ENCODE results near the gene PCNX2.
A peak's percentile ranks its signal among the peaks of the same experiment; 100 is the strongest.

Gene PCNX2

GRCh38 chr1:233055879-233056641 lies 239.5 kb downstream of the PCNX2 start:
- no peak for DNase-seq

GRCh38 chr1:233045588-233045987 lies 249.9 kb downstream of the PCNX2 start:
- no peak for DNase-seq

DNA sequence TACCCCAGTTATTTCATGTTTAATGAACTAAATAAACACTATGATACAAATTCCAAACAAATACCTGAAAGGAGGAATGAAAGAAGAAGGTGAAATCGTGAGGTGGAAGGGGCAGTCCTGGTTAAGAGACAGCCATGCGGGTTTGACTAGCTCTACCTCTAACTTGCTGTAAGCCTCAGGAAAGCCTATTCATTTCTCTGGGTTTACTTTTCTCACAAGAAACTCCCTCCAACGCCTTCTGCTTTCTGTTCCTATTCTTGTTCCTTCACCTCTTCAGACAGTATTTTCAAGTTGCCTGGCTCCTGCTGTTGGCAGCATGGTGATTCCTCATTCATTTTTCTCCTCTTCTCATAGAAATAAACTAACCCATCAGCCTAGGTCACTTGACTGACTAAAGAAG lies 252.7 kb downstream of the PCNX2 start:
- DNase-seq, result peak; percentile 43

DNA sequence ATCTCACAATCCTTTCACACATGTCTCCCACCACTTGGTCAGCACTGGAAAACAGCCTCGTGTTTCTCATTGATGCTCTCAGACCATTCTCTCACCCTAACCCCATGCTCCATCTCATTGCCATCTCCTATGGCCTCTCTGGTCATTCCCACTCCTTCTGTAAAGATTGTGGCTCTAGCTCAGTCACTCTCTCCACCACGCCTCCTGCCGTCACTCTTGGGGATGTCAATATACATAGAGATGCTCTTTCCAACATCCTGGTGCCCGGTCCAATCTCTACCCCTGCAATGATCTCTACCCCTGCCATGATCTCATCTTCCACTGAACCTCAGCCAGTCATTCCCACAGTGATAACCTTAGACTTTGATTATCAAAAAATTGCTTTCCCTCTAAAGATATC lies 255.0 kb downstream of the PCNX2 start:
- DNase-seq, result no peak

GRCh38 chr1:233038581-233038980 lies 256.9 kb downstream of the PCNX2 start:
- no peak for DNase-seq

DNA sequence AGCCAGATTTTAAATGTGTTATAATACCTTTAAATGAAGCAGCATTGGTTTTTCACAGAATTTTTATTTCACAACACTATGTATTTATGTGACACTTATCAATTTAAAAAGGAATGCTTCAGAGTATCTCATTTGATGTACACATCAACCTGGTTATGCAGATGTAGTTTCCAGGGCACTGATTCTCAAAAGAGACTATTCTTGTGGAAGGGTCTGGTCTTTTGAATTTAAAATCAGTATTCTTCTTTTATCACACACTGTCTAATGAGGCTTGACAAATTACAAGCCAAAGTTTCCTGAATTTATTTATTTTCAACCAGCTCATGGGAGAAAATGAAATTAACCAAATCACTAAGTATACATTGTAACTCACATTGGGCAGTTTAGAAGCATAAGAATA lies 257.7 kb downstream of the PCNX2 start:
- DNase-seq, result no peak

DNA sequence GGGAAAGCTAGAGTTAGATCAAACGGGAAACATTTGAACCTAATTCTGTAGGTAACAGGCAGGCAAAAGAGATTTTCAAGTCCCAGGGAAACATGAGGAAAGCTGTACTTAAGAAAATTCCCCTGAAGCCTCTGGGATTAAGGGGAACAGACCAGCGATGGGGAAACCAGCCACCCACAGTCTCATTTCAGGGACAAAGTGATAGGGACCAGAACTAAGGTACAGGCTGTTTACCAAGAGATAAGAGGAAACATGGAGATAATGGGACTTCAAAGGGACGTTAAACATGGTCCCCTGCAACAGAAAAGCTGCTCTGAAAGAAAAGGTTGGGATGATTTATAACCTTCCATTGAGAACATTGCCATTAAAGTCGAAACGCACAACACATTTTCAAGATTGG lies 260.7 kb downstream of the PCNX2 start:
- no peak for DNase-seq

DNA sequence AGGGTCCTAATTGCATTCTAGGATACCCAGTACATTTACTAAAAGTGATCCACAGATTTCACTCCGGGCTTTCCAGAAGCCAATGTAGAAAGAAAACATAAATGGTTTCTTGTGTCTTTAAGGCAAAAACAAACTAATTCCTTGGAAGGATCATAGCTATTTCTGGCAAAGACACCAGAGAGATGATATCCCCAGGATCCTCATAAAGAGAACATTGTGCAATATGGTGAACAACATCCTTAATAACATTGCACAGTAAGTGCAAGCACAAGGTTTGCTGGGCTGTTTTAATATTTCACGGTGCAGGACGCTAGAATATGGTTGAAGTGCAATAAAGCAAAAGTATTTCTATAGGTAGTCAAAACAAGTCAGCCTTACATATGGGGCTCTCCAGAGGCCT lies 262.2 kb downstream of the PCNX2 start:
- DNase-seq, result peak; percentile 43

DNA sequence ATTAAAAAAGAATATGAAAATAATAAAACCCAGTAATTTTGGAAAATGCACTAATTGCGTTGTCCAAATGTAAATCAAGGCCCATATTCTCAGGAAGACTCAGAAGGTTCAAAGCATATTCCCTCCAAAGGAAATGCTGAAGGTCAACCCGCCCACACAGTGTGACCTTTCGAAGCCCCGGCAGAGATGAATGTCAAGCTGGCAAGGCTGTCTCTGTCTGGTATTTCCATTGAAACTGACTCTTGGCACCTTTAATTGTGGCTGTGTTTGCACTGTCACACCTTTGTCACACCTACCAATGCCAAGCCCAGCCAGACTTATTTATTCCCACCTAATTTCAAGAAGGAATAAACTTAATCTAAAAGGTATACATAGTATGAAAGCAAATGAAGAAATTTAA lies 262.6 kb downstream of the PCNX2 start:
- no peak for DNase-seq

GRCh38 chr1:233031521-233031920 lies 264.0 kb downstream of the PCNX2 start:
- DNase-seq, result no peak

DNA sequence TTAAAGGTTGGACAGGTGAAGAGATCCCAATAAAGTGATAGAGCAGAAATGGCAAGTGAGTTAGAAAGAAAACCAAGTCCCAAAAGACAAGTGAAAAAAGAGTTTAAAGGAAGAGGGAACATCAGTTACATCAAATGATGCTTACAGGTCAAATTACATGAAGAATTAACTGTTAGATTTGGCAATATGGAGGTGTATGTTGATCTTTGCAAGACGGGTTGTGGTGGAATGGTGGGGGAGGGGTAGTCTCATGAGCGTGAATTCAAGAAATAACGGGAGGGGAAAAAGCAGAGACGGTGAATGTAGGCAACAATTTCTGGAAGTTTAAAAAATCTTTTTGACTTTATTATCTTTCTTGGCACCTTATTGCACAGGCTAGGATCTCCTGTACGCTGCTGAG lies 268.5 kb downstream of the PCNX2 start:
- no peak for DNase-seq

- no peak for DNase-seq
These were observed 270.0 kb downstream of the PCNX2 start for GRCh38 chr1:233025567-233025966.

- DNase-seq, result peak; percentile 42
These were observed 270.4 kb downstream of the PCNX2 start for GRCh38 chr1:233025157-233025556.

DNA sequence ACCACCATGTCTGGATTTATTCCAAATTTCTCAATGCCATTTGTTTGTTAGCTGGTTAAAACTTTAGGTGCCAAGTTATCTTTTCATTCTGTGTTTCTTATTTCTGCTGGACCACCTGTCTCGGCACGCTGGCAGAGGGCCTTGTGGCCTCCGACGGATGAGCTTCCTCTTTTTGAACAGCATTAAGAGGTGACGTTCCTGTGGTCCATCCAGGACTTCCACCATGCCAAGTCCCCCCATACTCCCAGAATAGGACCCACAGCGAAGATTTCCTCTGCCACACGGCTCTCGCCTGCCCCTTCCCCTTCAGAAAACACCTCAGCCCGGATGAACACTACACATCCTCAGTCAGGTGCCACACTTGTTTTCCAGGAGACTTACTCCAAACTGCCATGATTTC lies 271.3 kb downstream of the PCNX2 start:
- DNase-seq, result no peak

- no peak for DNase-seq
These were observed 273.3 kb downstream of the PCNX2 start for GRCh38 chr1:233022246-233022645.

DNA sequence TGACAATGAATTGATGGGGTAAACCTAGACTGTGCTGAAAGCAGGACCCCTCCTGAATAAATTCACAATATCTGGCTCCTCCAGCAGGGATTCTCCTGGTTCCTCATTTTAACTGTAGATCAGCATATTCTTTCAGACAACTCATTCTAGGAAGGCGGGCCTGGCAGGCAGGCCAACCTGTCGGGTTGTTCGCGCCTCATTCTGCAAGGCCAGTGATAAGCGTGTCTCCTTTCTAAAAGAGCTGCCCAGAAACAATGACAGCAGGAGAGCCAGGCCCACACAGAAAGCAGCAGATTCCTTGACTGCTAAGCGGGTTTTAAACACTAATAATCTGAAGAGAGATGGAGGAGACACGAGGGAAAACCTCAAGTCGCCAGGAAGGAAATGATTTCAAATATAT lies 275.1 kb downstream of the PCNX2 start:
- peak; percentile 29 for DNase-seq

DNA sequence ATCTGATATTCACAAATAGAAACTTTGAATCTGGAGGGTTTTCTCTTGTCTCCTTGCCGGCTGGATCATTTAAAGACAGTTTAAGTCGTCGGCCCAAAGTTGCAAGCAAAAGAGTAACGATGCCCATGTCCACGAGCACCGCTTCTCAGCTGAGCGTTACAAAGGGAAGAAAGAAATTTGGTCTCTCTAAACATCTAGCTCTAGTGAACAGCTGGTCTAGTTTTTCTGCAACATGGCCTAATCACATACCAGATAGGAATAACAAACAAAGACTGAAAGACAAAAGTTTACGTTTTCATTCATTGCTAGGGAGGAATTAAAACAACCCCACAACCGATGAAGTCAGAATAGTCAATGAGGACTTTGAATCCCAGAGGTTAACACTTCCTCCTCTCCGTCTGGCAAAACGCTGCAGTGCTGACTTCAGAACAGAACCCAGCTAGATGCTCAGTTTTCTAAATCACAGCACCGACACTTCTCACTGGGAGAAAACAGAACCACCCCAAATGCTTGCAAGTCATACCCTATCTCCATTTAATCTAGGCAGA lies 275.7 kb downstream of the PCNX2 start:
- no peak for DNase-seq

- DNase-seq, result no peak
These were observed 276.4 kb downstream of the PCNX2 start for GRCh38 chr1:233019083-233019482.

DNA sequence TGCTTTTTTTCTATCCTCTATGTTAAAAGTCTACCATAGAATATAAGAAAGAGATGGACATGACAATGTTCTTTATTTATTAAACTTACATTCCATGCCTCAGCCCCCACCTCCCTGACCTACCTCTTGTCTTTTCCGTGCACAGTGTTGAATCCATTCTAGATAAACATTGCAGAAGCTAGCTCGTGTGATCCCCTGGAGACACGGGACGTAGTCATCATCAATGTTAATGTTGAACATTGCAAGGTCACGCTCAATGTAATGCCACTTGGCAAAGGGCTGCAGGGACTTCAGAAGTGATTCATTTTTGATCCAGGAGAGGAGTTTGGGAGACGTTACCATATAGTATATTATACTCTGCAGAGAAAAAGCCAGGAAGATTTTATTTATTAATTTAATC lies 278.7 kb downstream of the PCNX2 start:
- DNase-seq, result no peak

GRCh38 chr1:233015965-233016364 lies 279.6 kb downstream of the PCNX2 start:
- DNase-seq, result peak; percentile 25

DNA sequence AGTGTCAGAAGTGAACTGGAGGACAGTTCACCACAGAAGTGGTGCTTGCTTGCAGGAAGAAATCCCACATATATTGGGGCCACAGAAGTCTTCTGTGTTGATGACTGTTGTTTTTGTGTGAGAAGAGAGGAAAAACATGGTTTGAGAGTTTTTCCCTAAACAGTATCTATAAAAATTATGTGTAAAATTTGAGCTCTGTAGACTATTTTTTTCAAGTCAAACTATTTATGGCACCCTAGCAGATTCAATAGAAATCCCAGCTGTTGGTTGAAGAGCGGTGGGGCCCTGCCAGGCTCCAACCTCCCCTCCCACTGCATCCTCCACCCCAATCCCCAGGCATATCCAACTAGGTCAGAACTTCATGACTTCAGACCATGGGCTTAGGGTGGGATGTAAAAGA lies 283.5 kb downstream of the PCNX2 start:
- DNase-seq, result no peak

DNA sequence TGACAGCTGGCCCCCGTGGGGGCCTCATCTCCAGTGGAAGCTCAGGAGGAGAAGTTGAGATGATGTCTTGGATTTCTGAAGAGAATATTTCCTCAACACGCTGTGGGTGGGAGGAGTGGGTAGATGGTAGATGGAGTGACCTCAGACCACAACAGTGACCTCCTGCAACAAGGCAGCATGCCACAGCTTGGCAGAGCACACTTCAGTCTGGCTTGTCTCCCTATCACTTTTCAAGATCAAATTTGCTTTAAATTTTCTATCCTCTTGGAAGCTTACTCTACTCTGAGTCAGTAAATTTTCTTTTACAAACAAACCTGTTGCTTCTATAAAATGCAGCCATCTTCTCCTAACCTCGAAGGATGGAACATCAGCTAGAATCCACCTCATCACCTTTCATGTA lies 285.4 kb downstream of the PCNX2 start:
- peak; percentile 10 for DNase-seq

GRCh38 chr1:233006541-233006973 lies 289.0 kb downstream of the PCNX2 start:
- DNase-seq, result no peak

- DNase-seq, result no peak
These were observed 289.4 kb downstream of the PCNX2 start for GRCh38 chr1:233006108-233006507.

GRCh38 chr1:233005703-233006102 lies 289.8 kb downstream of the PCNX2 start:
- DNase-seq, result no peak
